A204.1 (cell line): ENCODE measurements around the gene HS2ST1.

Experiments
- FAIRE-seq: peaks from 2 replicates; lab custom pipeline; 2012; peaks lifted over from hg19 to GRCh38; lab: Jason Lieb, UNC

The HS2ST1 gene

DNA sequence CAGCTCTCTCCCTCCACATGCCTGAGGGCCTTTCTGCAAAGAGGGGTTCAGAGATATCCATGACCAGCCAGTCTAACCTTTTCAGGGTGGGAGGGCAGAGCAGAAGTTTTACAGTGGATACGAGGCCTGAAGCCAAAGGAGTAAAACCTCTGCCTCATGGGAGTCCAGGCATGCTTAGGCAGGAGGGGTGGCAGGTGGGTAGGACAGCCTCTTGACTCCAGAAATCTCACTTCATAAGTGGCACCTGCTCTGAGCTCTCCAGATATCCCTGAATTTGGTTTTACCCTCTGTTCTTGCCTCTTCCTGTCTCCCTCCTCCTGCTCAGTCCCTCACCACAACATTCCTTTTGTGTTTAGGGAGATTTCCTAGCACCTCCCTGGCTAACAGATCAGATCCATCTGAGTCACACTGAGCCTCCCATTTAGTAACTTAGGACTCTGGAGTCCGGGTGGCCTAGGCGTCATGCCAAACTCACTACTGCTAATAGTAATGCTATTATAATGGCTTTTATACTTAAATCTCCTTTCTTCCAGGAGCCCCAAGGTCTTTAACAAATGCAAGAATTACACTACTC, 201.0 kb downstream of the HS2ST1 start:
- FAIRE-seq, result no peak

DNA sequence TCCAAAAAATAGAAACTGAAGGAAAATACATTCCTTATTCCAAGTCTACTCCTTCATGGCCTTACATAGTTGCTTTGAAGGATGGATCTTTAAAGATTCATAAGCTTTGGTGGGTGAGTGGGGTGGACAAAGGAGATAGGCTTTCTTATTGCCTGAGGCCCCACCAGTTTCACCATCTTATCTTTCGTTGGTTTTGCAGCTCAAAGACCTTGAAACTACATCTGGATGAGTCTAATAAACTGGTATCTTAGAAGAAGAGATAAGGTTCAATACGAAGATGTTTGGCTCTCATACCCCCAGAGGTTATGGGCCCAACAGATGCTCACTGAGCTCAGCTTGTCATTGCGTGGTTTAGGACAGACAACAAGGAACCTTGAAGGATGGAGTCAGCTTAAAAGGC, 201.5 kb downstream of the HS2ST1 start:
- no peak for FAIRE-seq

DNA sequence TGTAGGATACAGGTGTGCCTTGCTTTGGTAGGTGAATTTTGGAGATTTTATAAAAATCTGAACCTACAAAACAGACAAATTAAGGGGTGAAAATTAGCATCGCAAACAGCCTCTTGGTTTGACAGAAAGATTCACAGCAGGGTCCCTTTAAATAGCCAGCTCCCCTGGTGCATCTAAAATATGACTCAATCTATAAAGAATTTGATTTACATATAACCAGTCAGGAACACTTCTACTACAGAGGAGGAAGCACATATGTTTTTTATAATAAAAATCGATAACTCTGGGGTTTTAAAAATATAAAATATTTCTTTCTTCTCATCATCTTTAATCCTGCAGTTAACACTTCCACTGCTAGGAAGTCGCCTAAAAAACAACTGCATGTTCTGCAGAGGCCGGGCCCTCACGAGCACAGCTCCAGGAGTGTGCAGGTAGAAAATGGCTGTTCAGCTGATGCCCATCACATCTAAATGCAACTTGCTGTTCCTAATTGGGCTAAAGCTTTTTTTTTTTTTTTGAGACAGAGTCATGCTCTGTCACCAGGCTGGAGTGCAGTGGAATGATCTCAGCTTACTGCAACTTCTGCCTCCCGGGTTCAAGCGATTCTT, 203.4 kb downstream of the HS2ST1 start:
- FAIRE-seq, result no peak

DNA sequence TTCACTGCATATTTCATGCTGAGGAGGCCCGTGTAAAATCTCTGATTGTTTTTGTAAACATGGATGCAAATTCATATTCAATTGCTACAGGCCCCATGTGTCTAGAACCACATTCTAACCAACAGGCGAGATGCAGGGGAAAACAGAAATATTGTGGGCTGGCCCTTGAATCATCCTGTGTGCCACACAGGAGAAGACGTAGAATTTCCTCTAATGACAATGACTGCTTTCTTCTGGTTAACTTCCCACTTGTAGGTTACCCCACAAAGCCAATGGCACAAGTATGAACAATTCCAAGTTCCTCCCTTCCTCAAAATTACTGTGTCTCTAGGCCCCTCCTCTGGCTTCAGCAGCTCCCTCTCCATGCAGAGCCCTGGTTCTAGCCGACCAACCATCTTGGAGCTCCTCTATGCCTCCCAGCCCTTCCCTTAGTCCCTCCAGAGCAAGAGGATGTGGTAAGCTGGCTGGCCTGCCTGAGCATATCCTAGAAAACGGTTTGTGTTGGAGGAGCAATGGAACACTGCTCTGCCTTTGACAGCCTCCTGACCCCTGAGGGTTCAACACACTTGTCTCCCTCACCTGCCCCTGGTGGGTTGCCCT, 205.2 kb downstream of the HS2ST1 start:
- FAIRE-seq, result no peak

DNA sequence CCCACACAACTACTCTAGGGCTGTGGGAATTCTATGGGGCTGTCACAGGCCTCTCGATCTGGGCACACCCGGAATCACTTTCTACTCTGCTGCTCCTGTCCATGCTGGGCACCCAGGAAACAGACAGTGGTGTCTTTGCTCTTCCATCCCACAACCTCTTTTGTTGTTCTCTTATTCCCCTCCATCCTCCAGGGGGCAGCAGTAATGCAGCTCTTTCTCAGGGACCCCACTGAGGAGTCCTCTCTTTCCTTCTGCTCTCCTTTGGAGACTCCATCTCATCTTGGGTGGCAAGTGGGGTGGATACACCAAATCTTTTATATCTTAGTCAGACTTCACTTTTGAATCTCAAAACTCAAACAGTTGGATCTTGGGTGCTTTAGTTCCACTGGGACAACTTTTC, 206.3 kb downstream of the HS2ST1 start:
- no peak for FAIRE-seq

DNA sequence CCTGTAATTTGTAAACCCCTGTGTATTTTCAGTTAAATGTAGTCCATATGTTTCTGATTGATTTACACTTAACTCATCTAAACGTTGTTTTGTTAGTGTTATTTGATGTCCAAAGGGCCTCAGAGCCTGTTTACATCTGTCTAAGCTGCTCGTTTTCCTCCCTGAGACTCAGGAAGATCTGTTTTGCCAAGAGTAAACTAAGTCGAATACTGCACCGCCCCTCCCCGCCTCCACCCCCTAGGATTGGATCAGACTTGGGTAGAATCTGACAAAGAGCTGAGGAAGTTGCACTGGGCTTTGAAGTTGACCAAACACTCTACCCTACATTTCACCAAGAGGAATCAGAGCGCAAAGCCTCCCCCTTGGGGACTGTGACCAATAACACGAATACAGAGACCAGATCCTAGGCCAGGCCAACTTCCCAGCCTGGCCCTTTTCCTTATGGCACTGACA, 207.3 kb downstream of the HS2ST1 start:
- no peak for FAIRE-seq

DNA sequence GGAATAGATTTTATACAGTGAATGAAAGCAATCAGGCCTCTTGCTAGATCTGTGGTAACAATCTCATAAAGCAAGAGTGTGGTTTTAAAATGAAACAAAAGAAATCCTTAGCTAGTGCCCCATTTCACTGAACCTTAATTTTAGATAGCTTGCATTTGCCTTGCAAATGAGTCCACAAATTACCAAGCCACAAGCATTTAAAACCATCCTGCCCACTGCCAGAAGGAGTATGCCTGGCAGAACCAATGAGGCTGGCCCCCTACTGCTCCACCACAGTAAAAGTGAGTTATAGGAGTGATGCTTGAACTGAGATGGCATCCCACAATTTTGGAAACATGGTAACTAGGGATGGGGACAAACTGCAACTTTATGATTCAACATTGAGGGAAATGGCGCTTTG, 207.8 kb downstream of the HS2ST1 start:
- FAIRE-seq, result no peak

DNA sequence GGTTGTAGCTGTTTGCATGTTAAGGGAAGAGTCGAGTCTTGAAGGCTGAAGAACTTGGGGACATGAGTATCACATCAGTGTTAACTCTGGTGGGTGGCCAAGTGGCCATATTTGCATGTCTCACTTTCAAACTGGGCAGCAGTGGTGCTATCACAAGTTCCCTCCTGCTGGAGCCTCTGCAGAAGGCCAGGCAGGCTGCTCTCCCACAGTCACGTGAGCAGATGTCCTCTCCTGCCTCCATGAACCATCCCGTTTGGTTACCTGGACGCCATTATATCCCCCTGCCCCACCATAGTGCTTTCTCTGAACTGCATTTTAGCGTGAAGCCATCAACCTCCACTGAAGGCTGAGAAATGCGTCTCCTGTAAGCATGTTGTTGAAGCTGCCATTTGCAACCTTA, 209.2 kb downstream of the HS2ST1 start:
- no peak for FAIRE-seq

DNA sequence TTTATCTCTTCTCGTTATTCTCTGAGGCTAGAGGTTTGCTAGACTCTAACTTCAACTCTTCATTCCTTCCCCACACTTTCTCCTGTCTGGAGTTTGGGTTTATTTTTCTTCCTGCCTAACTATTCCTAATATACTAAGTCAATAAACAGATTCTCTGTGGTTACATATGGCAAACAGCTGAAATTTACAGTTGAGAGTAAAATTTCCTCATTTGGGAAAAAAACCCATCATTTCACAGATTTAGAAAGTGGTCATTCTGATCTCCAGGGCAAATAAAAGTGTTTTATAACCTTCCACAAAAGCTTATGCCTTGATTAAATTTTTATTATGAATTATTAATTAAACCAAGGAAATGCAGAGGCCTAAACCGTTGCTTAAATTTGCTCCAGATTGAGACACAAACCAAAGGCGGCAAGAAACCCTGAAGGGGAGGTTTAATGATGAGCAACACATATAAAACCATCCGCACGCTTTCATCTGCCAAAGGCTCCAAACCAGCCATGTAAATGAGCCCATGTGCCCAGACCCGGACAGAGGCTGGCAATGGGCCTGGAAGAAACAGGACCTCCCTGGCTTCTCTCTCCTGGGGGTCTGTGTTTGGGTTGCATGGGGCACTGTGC, 212.6 kb downstream of the HS2ST1 start:
- no peak for FAIRE-seq

DNA sequence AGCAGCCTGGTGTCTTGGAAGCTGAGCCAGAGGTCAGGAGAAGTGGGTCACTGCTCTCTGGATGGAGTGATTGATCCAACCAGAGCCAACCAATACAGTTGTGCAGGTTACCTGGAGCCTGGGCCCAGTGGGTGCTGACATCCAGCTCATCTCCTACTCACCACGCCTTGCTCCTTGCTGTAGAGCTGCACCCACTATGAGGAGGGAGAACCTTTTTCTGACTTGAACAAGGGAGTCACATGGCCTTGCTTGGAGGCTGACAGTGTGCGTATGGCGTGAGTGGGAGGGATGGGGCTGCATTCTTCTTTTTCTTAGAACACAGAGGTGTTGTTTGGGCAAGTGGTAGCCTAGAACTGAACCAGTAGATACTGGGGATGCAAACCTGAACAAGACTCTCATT, 213.1 kb downstream of the HS2ST1 start:
- FAIRE-seq, result no peak

DNA sequence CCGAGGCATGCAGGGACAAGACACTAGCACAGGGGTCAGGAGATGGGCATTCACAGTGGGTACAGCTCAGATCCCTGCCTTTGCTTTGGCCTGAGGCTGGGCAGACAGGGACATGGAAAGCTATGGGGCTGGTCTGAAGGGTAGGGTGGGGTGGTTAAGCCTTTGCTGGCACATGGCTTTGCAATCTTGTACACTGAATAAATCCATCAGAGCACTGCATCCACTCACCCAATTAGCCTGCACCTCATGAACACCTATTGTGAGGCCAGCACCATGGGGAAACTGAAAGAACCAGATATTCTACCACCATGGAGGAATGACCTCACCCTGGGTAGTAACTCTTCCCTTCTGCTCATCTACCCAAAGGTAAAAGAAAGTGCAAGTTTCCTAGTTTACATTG, 214.6 kb downstream of the HS2ST1 start:
- no peak for FAIRE-seq

DNA sequence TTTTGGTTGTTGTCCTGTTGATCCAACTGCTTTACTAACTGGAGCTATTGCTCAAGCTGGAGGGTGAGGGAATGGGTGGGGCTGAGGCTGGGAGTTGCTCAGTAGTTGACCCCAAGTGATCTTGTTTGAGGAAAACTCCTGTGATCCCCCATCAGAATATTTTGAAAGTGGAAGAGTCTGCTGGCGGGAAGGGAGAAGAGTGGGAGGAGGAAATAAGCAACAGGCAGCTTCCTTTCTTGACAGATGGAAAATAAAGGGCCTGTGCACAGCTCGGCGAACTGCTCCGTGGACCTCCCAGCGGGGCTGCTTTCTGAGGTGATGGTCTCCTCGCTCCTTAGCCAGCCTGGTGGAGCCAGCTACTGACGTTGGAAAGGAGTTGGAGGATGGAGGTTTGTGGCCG, 215.2 kb downstream of the HS2ST1 start:
- FAIRE-seq, result no peak

DNA sequence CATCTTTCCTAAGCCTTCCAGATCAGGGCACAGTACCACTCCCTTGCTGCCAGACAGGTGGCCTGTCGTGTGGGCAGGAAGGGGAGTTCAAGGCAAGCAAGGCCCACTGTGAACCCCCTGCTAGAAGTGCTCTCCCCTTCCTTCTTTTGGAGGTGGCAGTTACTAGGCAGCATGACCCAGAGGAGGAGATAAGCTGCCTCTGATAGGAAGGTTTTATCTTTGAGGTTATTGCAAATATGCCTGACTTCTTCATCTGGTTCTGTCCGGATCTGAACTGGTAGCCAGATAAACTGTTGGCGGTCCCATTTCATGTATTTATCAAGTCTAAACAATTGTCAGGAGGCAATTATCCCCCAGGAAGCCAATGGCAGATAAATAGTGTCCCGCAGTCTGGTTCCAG, 216.0 kb downstream of the HS2ST1 start:
- FAIRE-seq, result no peak

DNA sequence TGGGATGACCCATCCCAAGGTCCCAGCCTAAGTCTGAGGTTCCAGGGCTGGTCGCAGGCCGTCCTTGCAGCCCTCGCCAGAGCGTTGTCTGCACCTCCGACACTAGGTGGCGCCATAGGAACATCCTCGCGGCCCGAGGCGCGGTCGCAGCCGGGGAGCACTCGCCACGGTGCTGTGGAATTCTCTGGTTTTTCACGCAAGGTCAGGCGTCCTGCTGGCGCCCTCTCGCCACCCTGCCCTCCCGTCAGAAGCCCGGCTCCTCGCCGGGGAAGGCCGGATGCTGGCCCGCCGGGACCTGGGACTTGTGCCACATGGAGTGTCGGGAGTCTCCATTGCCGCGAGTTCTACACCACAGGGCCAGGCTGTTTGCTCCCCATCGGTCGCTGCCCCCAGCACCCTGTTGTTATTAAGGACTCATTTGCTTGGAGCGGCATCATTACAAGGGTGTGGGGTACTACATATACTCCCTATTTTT, 217.4 kb downstream of the HS2ST1 start:
- no peak for FAIRE-seq

DNA sequence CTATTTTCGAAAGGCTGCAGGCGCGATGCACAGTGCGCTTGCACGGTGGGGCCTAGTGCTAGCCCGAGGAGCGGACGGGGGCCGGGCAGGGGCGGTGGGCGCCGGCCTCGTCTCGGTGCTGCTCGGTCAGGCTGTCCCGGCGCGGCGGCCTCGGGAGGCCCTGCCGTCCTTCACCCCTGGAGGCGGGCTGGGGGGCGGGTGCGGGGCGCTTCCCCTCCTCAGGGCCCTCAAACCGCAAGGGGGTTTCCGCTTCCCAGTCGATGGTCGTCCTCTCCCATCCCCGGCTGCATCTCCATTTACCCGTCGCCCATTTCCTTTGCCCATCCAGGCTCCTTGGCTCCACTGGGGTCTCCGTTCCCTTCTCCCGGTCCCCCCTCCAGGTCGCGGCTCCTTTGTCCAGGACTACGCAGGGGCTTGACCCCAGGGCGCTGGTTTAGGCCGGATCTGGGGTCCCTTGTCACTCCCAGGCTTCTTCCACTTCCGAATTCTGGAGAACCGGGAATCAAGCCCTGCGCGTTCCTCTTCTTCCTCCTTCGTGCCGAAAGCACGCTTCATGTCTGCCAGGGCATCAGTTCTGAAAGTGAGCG, 217.9 kb downstream of the HS2ST1 start:
- no peak for FAIRE-seq

DNA sequence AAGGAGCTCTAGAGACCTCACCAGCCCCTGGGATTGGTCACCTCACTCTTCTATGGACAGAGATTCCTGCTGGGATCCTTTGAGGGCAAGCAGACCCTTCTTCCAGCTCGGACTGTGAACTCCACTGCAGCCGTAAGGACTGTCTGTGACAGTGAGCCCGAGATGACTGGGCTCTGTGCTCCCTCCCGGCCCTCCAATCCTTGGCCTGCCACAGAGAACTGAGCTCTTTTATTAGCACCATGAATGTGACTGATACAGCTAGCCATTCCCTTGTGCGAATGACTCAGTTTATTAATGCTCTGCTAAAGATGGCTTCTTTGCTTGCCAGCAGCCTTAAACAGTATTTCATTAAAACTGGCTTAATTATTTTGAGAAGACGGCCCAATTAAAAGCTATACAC, 219.6 kb downstream of the HS2ST1 start:
- FAIRE-seq, result no peak

DNA sequence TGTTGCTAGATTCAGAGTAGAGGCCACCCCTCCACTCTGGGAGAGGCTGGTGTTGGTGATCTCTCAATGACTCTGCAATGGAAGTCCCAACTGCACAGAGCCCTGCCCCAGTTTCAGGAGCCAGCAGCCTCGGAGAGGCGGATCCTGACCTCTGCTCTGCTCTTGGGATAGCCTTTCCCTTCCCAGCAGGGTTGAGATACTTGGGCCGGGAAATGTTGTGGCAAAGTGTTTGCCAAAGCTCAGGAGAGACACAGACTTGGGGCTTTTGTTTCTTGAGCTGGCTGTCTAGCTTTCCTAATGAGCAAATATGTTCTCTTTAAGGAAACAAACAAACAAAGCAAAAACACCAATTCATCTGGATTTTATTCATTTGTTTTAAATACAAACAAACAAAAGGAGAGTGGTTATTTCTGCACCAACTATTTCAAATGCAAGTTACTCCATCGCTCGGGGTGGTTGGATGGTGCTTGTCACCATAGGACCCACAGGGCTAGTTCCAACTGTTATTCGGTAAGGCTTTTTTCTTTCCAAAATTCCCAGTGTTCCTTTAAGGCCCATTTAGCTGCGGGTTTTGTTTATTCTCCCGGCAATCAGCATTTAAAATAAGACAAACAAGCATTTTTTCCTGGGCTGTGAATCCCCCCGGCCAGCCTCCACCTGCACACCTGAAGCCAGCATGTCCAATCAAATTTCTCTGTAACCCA, 220.3 kb downstream of the HS2ST1 start:
- no peak for FAIRE-seq

DNA sequence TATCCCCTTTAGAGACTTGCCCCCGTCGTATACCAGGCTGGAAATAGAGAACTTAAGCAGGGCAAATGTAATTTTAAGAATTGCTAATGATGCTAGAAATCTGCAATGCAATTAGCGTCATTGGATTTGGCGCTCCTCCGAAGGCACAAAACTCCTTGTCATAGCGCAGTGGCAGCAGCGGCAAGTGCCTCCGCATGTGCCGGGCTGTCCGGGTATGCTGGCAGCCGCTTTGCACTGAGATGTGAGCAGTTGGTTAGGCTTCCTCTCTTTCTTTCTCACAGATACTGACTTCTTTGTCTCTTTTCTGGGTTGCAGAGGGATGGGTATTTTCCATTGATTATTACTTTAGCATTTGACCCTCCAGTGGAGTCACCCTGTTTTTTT, 220.9 kb downstream of the HS2ST1 start:
- no peak for FAIRE-seq

DNA sequence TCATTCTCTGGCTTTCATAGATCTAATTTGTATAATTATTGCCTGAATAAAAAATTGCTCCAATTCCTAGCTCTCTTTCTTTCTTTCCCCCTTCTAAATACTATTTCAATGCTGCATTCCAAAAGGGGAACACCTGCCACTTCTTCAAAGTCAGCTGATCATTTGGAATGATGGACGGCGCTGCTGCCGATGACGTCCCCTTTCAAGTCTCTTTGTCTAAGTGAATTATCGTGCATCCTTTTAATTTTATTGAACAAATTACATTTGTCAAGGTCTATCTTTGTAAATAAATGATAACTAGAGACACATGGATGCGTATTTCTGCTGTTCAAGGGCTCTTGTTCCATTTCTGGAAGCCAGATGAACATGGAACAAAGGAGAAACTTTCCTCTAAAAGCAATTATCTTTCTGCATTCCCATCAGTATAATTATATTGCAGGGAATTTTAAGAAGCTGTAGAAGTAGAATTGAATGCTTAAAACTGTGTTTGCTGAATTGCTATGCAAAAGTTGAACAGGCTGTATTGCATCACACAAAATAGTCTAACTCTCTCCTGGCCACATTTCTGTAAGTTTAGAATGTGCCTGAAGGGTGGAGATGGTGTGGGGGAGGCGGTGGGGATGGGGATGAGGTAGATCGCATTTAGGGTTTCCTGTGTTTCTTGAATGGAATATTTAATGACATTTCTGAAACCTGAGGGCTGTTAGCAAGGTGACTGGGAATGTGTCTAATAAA, 222.3 kb downstream of the HS2ST1 start:
- FAIRE-seq, result no peak

DNA sequence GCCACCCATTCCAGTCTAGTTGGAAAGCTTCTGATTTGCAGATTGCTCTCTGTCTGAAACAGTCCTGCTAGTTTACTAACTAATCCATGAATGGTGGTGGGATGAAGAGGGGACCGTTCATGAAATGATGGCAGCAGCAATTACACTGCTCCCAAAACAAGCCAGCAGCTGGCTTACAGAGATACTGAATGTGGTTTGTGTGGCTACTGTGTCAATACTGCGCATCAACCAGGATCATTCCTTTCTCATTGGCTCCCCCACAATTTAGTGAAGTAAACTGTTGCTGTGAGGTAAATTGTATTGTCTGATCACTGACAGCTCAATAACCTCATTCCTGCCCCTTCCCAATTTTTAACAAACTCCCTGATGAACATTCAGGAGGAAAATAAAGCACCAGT, 222.9 kb downstream of the HS2ST1 start:
- no peak for FAIRE-seq

DNA sequence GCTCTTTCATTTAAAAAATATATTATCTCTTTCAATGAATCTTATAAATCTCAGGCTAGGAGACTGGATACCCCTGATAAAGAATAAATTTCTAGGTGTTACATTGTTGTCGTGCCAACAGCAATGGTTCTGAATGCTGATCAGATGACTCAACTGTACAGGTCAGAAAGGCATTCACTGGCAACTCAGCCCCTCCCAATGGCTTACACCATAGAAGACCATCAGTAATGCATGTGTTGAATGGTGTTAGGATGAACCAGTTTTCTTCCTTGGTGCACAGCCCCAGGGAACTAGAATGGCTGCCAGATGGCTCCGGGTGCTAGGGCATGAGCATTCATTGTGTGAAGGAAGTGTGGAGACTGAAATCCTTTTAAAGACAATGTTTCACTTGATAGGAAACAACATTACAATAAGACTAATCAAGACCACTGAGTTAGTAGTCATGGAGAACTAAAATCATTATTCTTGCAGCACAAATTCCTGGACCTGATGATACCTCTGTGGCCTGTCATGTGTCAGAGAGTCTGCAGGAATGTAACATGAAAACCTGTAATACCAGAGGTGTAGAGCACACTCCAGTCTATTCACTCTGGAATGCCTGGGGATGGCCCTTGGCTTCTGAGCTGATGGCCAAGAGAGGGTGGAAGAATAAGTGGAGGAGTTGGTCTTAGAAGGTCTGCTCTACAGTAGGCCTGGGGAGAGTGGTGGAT, 226.6 kb downstream of the HS2ST1 start:
- no peak for FAIRE-seq
